SHP77 (cell line): ENCODE measurements around the gene TMEM86B.

Source experiments
- DNase-seq, 2 experiments: peaks; one replicate each; lab custom pipeline; 2025; lab: John Stamatoyannopoulos, UW

Gene TMEM86B

DNA sequence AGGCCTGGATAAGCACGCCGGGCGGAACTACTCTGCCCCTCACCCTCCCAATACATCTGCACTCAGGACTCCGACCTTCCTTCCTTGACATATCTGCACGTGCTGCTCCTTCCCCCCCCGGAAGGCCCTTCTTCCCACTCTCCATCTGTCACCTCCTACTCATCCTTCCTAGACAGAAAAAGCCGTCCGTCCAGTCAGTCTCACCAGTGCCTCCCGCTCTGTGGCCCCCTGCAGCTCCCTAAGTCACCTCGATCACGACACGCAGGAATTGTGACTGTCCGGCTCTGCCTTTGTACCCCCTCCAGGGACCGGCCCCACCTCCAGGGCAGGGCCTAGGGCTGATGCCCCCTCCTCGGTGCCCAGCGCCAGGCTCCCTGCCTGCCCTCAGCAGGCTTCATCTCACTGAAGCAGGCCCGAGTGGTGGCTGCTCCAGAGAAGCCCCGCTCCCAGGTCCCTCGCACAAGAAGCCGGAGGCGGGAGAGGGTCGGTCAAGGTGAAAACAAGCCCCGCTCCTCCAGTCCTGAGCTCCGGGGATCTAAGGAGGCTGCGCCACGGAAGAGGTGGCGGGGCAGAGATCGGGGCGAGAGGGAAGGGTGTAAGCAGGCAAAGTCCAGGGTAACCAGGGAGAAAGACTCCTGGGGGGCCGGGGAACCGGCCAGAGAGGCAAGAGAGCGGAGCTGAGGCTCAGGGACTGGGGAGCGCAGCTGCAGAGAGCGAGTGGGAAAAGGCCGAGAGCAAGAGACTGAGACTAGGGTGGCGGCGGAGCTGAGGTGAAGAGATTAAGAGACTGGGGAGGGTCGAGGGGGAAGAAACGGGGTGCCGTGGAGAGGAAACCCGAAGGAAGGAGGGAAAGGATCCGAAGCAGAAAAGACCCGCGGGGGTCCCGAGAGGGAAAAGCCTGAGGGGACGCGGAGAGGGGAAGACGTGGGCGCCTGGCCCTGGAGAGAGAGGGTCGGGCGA, 29.2 kb upstream of the TMEM86B start:
- DNase-seq = no peak

GRCh38 chr19:55256562-55257460, 28.2 kb upstream of the TMEM86B start:
- no peak for DNase-seq

- DNase-seq = no peak
These were observed 27.3 kb upstream of the TMEM86B start for GRCh38 chr19:55255618-55256423.

DNA sequence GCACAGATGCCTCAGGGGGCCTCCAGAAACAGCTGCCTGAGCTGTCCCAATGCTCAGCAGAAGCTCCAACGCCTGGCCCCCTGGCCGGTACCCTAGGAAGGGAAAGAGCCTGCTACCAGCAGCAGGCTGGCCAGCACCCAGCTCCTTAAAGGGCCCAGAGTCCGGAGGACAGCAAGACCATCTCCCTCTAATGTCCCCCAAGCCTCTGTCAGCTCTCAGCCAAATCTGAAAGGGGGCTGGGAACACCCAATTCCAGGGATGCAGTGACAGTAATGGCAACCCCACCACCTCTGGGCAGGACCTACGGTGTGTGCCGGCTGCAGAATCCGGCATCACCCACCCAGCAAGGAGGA, 26.0 kb upstream of the TMEM86B start:
- no peak for DNase-seq

- DNase-seq = peak; percentile 51 to 66
These were observed 25.5 kb upstream of the TMEM86B start for GRCh38 chr19:55253842-55254624.

DNA sequence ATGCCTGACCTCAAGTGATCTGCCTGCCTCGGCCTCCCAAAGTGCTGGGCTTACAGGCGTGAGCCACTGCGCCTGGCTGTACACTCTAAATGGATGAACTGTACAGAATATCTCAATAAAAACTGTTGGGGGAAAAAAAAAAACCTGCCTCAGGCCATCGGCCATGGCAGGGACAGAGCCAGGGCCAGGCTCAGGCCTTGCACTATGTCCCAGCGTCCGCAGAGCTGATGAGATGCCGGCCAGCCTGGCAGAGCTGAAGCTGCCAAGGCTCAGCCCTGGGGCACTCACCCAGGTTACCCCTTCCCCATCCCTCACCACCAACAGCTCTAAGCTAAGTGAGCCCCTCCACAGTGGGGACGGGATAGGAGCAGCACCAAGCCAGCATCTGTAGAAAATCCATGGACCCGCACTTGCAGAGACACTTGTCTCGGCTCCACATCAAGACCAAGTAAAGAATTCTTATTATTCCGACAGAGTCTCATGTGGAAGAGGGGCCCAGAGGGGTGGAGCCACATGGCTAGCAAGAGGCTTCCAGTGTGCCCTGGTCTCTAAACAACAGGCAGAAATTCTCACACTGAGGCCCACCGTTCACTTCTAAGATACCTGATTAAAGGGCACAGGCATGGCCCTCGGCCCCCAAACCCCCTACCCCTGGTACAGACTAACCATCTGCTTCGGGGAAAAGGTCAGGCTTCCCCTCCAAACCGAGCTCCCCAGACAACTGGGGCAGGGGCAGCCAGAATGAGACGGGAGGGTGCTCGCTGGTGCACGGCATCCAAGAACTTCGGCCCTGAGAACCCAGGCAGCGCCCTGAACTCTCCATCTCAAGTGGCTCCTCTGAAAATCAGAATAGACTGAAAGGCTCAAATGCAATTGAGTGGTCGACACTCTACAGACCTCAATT, 24.4 kb upstream of the TMEM86B start:
- DNase-seq = no peak

DNA sequence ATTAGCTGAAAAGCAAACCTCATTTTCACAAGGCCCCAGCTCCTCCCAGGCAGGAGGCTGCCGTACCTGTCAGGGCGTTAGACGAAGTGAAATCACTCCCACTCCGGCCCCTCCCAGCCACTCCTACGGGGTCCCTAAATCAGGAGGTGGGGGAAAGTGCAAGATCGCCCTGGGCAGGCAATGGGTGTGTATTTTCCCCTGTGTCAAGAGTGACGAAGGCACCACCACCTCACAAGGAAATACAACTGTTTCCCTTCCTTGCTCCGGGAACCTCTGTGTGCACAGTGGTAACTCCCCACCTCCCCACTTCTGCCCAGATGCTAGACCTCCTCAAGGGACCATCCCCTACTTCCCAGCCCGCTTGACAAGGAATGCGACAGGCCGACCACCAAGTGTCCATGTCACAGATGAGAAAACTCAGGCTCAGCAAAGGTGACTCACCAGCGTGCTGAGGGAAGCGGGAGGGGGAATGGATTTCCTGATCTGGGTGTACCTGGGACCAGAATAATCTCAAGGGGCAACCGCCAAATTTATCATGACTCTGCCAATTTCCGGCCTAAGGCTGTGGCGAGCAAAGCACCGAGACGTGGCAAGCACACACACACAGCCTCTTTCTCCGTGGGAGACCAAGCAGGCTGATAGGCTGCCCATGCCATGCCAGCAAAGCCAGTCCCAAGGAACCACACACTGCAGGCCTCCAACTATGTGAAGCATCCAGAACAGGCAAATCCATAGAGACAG, 22.9 kb upstream of the TMEM86B start:
- no peak for DNase-seq

- no peak for DNase-seq
These were observed 21.9 kb upstream of the TMEM86B start for GRCh38 chr19:55250262-55251036.

GRCh38 chr19:55249841-55250240, 21.3 kb upstream of the TMEM86B start:
- no peak for DNase-seq

- DNase-seq = no peak
These were observed 20.1 kb upstream of the TMEM86B start for GRCh38 chr19:55248704-55249103.

DNA sequence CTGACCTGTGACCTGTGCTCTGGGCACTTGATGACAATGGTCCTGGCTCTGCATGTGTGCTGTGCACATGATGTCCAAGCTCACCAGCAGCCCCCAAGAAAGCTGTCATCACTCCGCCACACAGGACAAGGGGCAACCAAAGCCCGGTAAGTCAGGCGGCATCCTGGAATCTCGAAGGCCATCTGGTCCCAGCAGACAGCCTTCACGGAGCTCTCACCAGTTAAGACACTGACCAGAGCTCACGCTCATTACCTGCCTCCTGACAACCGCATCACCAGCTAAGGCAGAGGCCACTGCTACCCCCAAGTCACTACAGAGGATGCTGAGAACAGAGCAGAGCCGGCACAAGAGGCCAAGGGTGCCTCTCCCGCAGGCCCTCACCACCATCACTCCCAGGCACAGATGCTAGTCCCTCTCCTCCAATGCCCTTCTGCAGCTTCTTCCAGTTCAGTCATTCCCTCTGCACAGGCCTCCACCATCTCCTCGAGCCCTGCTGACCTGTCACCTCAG, 19.7 kb upstream of the TMEM86B start:
- DNase-seq = no peak

GRCh38 chr19:55247621-55248099, 19.1 kb upstream of the TMEM86B start:
- DNase-seq = no peak

DNA sequence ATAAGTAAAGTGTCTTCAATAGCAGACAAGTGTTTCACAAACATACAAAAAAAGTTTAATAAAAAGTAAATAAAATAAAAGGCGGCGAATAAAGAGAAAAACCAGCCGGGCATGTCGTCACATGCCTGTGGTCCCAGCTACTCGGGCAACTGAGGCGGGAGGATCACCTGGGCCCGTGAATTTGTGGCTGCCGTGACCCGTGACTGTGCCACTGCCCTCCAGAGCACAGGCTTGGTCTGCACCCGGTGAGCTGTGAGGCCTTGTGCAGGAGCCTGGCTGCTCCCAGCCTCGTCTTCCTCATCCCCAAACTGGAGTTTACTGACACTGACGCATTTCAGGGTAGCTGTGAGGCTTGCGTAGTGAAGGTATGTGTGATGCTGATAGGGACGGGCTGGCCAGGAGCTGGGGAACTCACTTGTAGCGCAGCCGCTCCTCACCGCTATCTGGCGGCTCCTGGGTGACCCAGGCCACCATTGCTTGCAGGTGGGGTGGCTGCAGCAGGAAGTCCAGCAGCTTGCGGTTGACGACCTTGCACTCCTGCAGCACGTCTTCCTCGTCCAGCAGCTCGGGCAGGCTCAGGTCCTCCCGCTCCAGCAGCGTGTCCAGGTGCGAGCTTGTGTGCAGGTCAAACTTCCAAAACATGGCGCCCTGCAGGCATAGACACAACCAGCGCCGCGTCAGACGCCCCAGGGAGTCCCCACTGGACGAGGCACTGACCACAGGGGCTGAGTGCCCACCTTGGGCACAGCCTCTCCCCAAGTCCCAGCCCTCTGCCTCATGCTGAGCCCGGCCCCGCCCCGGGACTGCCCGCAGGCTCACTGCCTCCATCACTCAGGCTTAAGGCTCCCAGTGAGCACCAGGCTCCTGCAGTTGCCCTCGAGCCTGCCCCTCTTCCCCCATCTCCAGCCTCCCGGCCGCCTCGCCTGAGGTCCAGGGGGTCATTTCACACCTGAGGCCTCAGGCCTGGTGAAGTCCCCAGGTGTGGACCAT, 18.2 kb upstream of the TMEM86B start:
- DNase-seq = no peak

- DNase-seq = no peak
These were observed 16.8 kb upstream of the TMEM86B start for GRCh38 chr19:55245236-55245904.

- no peak for DNase-seq
These were observed 15.6 kb upstream of the TMEM86B start for GRCh38 chr19:55244004-55244680.

GRCh38 chr19:55242517-55242916, 14.0 kb upstream of the TMEM86B start:
- DNase-seq = no peak
